Fibroblast of skin of right biceps (primary cell): ENCODE results near the gene CEACAM19.
"Not testable (repeated sequence)": the region's sequence is repeated elsewhere in the genome, so short reads cannot be mapped to it uniquely, and the experiment has no call there.

Experiments
- DNase-seq: peaks from one replicate; pipeline ENCODE4 v3.0.0-alpha.2; 2013

Gene CEACAM19

GRCh38 chr19:44677019-44677811, 5.9 kb downstream of the CEACAM19 start:
- peak; percentile 85 for DNase-seq

- DNase-seq, result no peak
These were observed 9.3 kb downstream of the CEACAM19 start for GRCh38 chr19:44680536-44680935.

- no peak for DNase-seq
These were observed 10.9 kb downstream of the CEACAM19 start for GRCh38 chr19:44681992-44682790.

GRCh38 chr19:44682807-44683206, 11.5 kb downstream of the CEACAM19 start:
- no peak for DNase-seq

GRCh38 chr19:44683434-44684210, 12.3 kb downstream of the CEACAM19 start:
- DNase-seq, result no peak

GRCh38 chr19:44684396-44684795, 13.1 kb downstream of the CEACAM19 start:
- DNase-seq, result not testable (repeated sequence)

GRCh38 chr19:44684892-44685863, 13.9 kb downstream of the CEACAM19 start:
- peak; percentile 96 for DNase-seq

- DNase-seq, result peak; percentile 48
These were observed 14.6 kb downstream of the CEACAM19 start for GRCh38 chr19:44685877-44686276.

GRCh38 chr19:44686896-44687295, 15.6 kb downstream of the CEACAM19 start:
- no peak for DNase-seq

GRCh38 chr19:44687888-44688287, 16.6 kb downstream of the CEACAM19 start:
- no peak for DNase-seq

- peak; percentile 58 for DNase-seq
These were observed 18.2 kb downstream of the CEACAM19 start for GRCh38 chr19:44689290-44690130.

GRCh38 chr19:44690131-44690440, 18.8 kb downstream of the CEACAM19 start:
- no peak for DNase-seq

- DNase-seq, result no peak
These were observed 21.1 kb downstream of the CEACAM19 start for GRCh38 chr19:44692379-44692721.

- no peak for DNase-seq
These were observed 22.9 kb downstream of the CEACAM19 start for GRCh38 chr19:44694184-44694579.

- DNase-seq, result no peak
These were observed 25.8 kb downstream of the CEACAM19 start for GRCh38 chr19:44696939-44697669.

- no peak for DNase-seq
These were observed 26.4 kb downstream of the CEACAM19 start for GRCh38 chr19:44697670-44698034.

GRCh38 chr19:44698492-44699201, 27.4 kb downstream of the CEACAM19 start, which contains the start of gene CEACAM16:
TSS of gene CEACAM16 (plus strand) at chr19:44699151. CDS start at chr19:44701457, 2,306 bp downstream.
- DNase-seq, result no peak

- DNase-seq, result no peak
These were observed 29.3 kb downstream of the CEACAM19 start for GRCh38 chr19:44700547-44700946.

- DNase-seq, result no peak
These were observed 29.9 kb downstream of the CEACAM19 start for GRCh38 chr19:44701228-44701627.
